Suprapubic skin (tissue), 4 donors: ENCODE measurements around the gene MYO5A. TPM values are rescaled to one million over a fixed set of nuclear protein-coding genes. Genes with fewer than 3 reads are reported as not detected.
"Not testable (repeated sequence)": the region's sequence is repeated elsewhere in the genome, so short reads cannot be mapped to it uniquely, and the experiment has no call there.

Experiments
- DNase-seq, 2 donors: peaks; one replicate each; pipeline ENCODE4 v3.0.0-alpha.2; 2019; ENCODE audit warnings: low spot score in 2 of 2
- H3K27ac ChIP-seq: fragments of 200-600 bp; sonication (generic); one replicate; pipeline ENCODE4 v1.5.1; 2019
- H3K27me3 ChIP-seq: fragments of 200-600 bp; sonication (generic); one replicate; pipeline ENCODE4 v1.5.1; 2019
- H3K36me3 ChIP-seq: fragments of 200-600 bp; sonication (generic); one replicate; pipeline ENCODE4 v1.5.1; 2019
- H3K4me1 ChIP-seq: fragments of 200-600 bp; sonication (generic); one replicate; pipeline ENCODE4 v1.5.1; 2019
- H3K4me3 ChIP-seq: fragments of 200-600 bp; sonication (generic); one replicate; pipeline ENCODE4 v1.5.1; 2019; ENCODE audit warnings: mild to moderate bottlenecking
- H3K9me3 ChIP-seq: fragments of 200-600 bp; sonication (generic); one replicate; pipeline ENCODE4 v1.5.1; 2019
- EP300 ChIP-seq: sonication (generic); formaldehyde crosslinking; IDR thresholded peaks from one replicate; pipeline ENCODE4 v1.6.1; 2017; ENCODE audit warnings: antibody characterized with exemption
- POLR2A ChIP-seq, 2 donors: fragments of 450-650 bp; IDR thresholded peaks; one replicate each; pipeline ENCODE4 v1.6.1; 2017; ENCODE audit warnings: antibody characterized with exemption in 2 of 2, mild to moderate bottlenecking in 2 of 2, moderate library complexity in 2 of 2
- POLR2AphosphoS5 ChIP-seq, 3 donors: sonication (generic); formaldehyde crosslinking; IDR thresholded peaks; one replicate each; pipeline ENCODE4 v1.6.1; 2017; ENCODE audit warnings: antibody characterized with exemption in 3 of 3
- WGBS: methylation state at CpG from one replicate; pipeline ENCODE4 v1.1.5; 2018; 5-methylcytosine and 5-hydroxymethylcytosine counted together
- total RNA-seq, 4 donors: library from RNA; depleted of rRNA; stranded (reverse); fragments of >200 nt; gene quantifications; one replicate each; pipeline ENCODE4 v1.1.0, GENCODE V29; 2016
- TF ChIP-seq, protein P1 (sequence below), 2 donors: fragments of 200-600 bp in 1 of 2; fragments of 450-650 bp in 1 of 2; sonication (generic) in 1 of 2; IDR thresholded peaks; one replicate each; pipeline ENCODE4 v1.5.1; 2016 to 2019; ENCODE audit warnings: antibody characterized with exemption in 2 of 2, mild to moderate bottlenecking in 1 of 2, moderate library complexity in 1 of 2

The MYO5A gene
- total RNA-seq, 4 donors from 2014 or later = 37.4 to 73.7 (median 47.0) TPM

DNA sequence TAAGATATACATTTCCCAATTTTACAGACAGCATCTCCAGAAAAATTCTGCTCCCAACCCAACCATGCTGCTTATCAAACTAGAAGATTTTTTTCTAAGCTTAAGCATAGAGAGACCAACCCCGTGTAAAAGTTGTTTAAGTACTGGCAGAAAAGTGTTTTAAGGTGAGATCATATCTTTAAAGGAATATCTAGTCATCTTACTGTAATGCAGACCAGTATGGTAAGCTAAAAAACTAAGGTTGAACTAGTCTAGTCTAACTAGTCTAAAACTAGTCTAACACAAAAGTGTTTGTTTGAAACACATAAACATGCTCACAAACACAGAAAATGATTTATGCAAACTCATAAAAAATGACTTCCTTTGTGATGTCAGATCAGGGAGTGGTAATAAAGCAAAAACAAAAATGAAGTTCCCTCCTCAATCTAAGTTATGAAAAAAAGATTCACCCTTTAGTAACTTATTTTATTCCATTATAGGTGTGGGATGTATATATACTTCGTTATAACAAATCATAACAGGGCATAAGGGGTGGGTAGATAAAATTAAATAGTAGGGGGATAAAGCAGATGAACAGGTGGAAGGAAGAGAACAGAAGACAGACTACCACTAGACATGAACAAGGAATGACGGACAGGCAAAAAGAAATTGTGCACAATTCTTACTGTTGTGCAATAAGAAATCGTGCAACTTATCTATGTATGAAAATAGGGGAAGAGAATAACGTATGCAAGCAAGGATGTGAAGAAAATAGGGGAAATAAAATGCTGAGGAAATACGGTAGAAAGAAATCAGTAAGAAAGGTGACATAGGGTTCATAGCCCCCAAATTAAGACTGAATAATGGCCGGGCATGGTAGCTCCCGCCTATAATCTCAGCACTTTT lies 10.0 kb downstream of the MYO5A start:
- Histone ChIP-seq H3K4me3 (no peak overlapping the region), H3K4me1 (peaks cover 42% of the 10 kb centered on the region), H3K27me3 (no peaks in the 10 kb centered on the region), H3K27ac (no peak overlapping the region), H3K9me3 (no peaks in the 10 kb centered on the region), H3K36me3 (no peaks in the 10 kb centered on the region)
- no peak for DNase-seq
- TF ChIP-seq POLR2AphosphoS5 (IDR thresholded peaks at IDR 0.05) (no peak), POLR2A (IDR thresholded peaks at IDR 0.05) (no peak), EP300 (no peak)
- TF ChIP-seq, protein P1, sequence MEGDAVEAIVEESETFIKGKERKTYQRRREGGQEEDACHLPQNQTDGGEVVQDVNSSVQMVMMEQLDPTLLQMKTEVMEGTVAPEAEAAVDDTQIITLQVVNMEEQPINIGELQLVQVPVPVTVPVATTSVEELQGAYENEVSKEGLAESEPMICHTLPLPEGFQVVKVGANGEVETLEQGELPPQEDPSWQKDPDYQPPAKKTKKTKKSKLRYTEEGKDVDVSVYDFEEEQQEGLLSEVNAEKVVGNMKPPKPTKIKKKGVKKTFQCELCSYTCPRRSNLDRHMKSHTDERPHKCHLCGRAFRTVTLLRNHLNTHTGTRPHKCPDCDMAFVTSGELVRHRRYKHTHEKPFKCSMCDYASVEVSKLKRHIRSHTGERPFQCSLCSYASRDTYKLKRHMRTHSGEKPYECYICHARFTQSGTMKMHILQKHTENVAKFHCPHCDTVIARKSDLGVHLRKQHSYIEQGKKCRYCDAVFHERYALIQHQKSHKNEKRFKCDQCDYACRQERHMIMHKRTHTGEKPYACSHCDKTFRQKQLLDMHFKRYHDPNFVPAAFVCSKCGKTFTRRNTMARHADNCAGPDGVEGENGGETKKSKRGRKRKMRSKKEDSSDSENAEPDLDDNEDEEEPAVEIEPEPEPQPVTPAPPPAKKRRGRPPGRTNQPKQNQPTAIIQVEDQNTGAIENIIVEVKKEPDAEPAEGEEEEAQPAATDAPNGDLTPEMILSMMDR (IDR thresholded peaks at IDR 0.05) = no peak
- 76% methylated on average over 8 of the region's 8 CpGs for WGBS

DNA sequence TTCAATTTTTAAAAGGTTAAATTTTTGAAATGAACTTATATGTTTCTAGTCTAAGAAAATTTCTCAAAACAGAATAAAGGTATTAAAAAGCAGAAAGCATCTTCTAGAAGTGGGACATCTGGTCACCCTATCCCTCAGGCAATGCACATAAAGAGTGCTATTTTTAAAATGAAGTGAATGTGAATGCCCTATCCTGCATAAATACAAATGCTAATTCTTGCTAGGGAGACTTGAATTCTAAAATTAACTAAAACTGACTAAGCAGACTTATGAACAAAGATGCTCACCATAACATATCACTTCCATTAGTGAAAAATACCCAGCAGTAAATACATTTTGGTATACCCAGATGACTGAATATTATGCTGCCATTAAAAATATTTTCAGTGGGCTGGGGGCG lies 11.7 kb downstream of the MYO5A start:
- WGBS = 100% methylated on average over 1 of the region's 1 CpG

DNA sequence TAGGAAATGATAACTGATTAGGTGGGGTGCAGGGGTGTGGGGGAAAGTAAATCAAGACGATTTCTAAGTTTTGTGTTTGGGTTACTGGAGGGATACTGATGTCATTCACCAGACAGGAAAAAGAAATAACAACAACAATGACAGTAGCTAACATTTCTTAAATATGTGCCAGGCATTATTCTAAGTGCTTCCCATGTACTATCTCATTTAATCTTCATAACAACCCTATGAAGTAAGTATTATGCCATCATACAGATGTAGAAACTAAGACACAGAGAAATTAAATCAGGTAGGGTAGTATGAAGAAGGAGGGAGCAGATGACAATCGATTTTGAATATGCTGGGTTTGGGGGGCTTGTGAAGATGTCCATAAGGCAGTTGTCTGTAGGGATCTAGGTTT lies 13.3 kb downstream of the MYO5A start:
- WGBS = 90% methylated on average over 2 of the region's 2 CpGs
- no peak for DNase-seq
- no peak for TF ChIP-seq POLR2A (IDR thresholded peaks at IDR 0.05)
- no peak for TF ChIP-seq EP300
- TF ChIP-seq POLR2AphosphoS5 (IDR thresholded peaks at IDR 0.05) = no peak
- TF ChIP-seq, protein P1 (IDR thresholded peaks at IDR 0.05) = no peak
- Histone ChIP-seq H3K27me3 (no peaks in the 10 kb centered on the region), H3K9me3 (no peaks in the 10 kb centered on the region), H3K4me1 (peaks cover 17% of the 10 kb centered on the region), H3K4me3 (no peak overlapping the region), H3K36me3 (no peaks in the 10 kb centered on the region), H3K27ac (no peak overlapping the region)

More for the DNA sequence above, 11.7 kb downstream of the MYO5A start:
- peaks cover 24% of the 10 kb centered on the region for H3K4me1 ChIP-seq
- no peaks in the 10 kb centered on the region for H3K27me3 ChIP-seq
- no peaks in the 10 kb centered on the region for H3K9me3 ChIP-seq
- TF ChIP-seq, protein P1 (IDR thresholded peaks at IDR 0.05) = no peak
- no peak for TF ChIP-seq POLR2AphosphoS5 (IDR thresholded peaks at IDR 0.05)
- TF ChIP-seq POLR2A (IDR thresholded peaks at IDR 0.05) = no peak
- no peak for TF ChIP-seq EP300
- no peak overlapping the region for H3K27ac ChIP-seq
- no peak overlapping the region for H3K4me3 ChIP-seq
- no peak for DNase-seq
- no peaks in the 10 kb centered on the region for H3K36me3 ChIP-seq

DNA sequence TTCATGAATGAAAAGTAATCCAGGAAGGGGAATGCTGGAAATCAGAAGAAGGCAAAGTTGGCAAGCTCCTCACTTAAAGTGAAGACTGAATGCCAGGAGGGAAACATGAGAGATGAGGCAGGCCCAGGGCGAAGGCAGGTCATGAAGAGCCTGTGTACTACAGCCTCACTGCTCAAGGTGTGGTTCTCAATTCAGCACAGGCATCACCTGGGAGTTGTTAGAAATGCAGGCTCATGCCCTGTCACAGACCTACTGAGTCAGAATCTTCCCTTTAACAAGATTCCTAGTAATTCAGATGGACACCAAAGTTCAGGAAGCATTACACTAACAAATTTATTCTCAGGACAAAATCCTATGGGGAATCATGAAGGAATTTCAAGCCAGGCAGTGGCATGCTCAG lies 14.2 kb downstream of the MYO5A start:
- Histone ChIP-seq H3K9me3 (no peaks in the 10 kb centered on the region), H3K27ac (no peak overlapping the region), H3K27me3 (no peaks in the 10 kb centered on the region), H3K36me3 (no peaks in the 10 kb centered on the region), H3K4me1 (peaks cover 18% of the 10 kb centered on the region), H3K4me3 (no peak overlapping the region)
- 58% methylated on average over 1 of the region's 1 CpG for WGBS
- TF ChIP-seq POLR2AphosphoS5 (IDR thresholded peaks at IDR 0.05) (no peak), POLR2A (IDR thresholded peaks at IDR 0.05) (no peak), EP300 (no peak)
- TF ChIP-seq, protein P1 (IDR thresholded peaks at IDR 0.05) = no peak
- no peak for DNase-seq

DNA sequence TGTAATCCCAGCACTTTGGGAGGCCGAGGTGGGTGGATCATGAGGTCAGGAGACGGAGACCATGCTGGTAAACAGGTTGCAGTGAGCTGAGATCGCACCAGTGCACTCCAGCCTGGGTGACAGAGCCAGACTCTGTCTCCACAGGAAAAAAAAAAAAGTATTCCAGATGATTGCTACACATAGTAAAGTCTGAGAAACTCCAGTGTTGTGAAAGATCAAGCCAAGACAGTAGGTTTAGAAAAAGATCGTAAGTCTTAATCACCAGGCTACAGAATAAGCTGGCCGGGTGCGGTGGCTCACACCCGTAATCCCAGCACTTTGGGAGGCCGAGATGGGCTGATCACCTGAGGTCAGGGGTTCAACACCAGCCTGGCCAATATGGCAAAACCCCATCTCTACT lies 15.8 kb downstream of the MYO5A start:
- not testable (repeated sequence) for DNase-seq
- 91% methylated on average over 8 of the region's 8 CpGs for WGBS
- H3K4me1 ChIP-seq = peaks cover 20% of the 10 kb centered on the region

More for the DNA sequence above, 15.8 kb downstream of the MYO5A start:
- H3K36me3 ChIP-seq, H3K27me3 ChIP-seq, H3K4me3 ChIP-seq, H3K27ac ChIP-seq, H3K9me3 ChIP-seq: not testable (repeated sequence)
